GM21360 (cell line): ENCODE data around the gene TRMT6.

Experiments
- ATAC-seq: cut with Tn5 transposase; IDR thresholded peaks from one replicate; pipeline ENCODE4 v1.9.1; 2021; ENCODE audit warnings: mild to moderate bottlenecking, moderate library complexity; ENCODE audit not compliant: unreplicated experiment

Gene TRMT6

GRCh38 chr20:5950271-5951031 lies at the start of gene TRMT6, which contains the start of gene MCM8:
Gene TRMT6 (minus strand): TSS chr20:5950533. CDS start chr20:5950405, 128 bp downstream.
Gene MCM8 (plus strand): TSS chr20:5950652. CDS start chr20:5952016, 1,364 bp downstream.
- ATAC-seq, result peak; percentile 96

- ATAC-seq, result no peak
These were observed 49.5 kb upstream of the TRMT6 start for GRCh38 chr20:5999783-6000182.

GRCh38 chr20:5996765-5997164 lies 46.4 kb upstream of the TRMT6 start:
- ATAC-seq, result peak; percentile 93

GRCh38 chr20:5991623-5992441 lies 41.5 kb upstream of the TRMT6 start:
- no peak for ATAC-seq

- ATAC-seq, result no peak
These were observed 40.6 kb upstream of the TRMT6 start for GRCh38 chr20:5990946-5991345.

- ATAC-seq, result no peak
These were observed 39.2 kb upstream of the TRMT6 start for GRCh38 chr20:5989539-5989938.

GRCh38 chr20:5987383-5987782 lies 37.0 kb upstream of the TRMT6 start:
- no peak for ATAC-seq

- no peak for ATAC-seq
These were observed 30.6 kb upstream of the TRMT6 start for GRCh38 chr20:5980720-5981538.

- ATAC-seq, result no peak
These were observed 29.5 kb upstream of the TRMT6 start for GRCh38 chr20:5979801-5980200.

- ATAC-seq, result no peak
These were observed 27.6 kb upstream of the TRMT6 start for GRCh38 chr20:5977975-5978374.

- no peak for ATAC-seq
These were observed 26.9 kb upstream of the TRMT6 start for GRCh38 chr20:5977223-5977622.

- no peak for ATAC-seq
These were observed 25.4 kb upstream of the TRMT6 start for GRCh38 chr20:5975778-5976177.

- no peak for ATAC-seq
These were observed 24.2 kb upstream of the TRMT6 start for GRCh38 chr20:5974531-5974930.

- ATAC-seq, result no peak
These were observed 23.6 kb upstream of the TRMT6 start for GRCh38 chr20:5973971-5974370.

- ATAC-seq, result no peak
These were observed 22.8 kb upstream of the TRMT6 start for GRCh38 chr20:5973172-5973571.

- no peak for ATAC-seq
These were observed 20.9 kb upstream of the TRMT6 start for GRCh38 chr20:5971203-5971602.

GRCh38 chr20:5970381-5970780 lies 20.0 kb upstream of the TRMT6 start:
- ATAC-seq, result no peak

GRCh38 chr20:5969940-5970339 lies 19.6 kb upstream of the TRMT6 start:
- no peak for ATAC-seq

GRCh38 chr20:5969348-5969935 lies 19.1 kb upstream of the TRMT6 start:
- no peak for ATAC-seq

- no peak for ATAC-seq
These were observed 18.1 kb upstream of the TRMT6 start for GRCh38 chr20:5968462-5968861.

- ATAC-seq, result no peak
These were observed 17.1 kb upstream of the TRMT6 start for GRCh38 chr20:5967469-5967868.
